Left lung (tissue), 10 donors: ENCODE data around the gene CCDC82. TPM values are rescaled to one million over a fixed set of nuclear protein-coding genes. Genes with fewer than 3 reads are reported as not detected.

Experiments used
- ATAC-seq: fragments of 200-7000 bp; cut with Tn5 transposase; one replicate; pipeline ENCODE4 v1.9.1; 2020; ENCODE audit warnings: moderate library complexity
- DNase-seq, 4 donors: peaks; one replicate each; pipeline ENCODE4 v3.0.0-alpha.2; 2013 to 2020
- H3K27ac ChIP-seq, 2 donors: fragments of 200-600 bp; sonication (generic) in 1 of 2; one replicate each; pipeline versions ENCODE4 v1.5.0 to v1.8.0; 2020 to 2021
- H3K27me3 ChIP-seq, 2 donors: fragments of 200-600 bp; sonication (generic) in 1 of 2; one replicate each; pipeline versions ENCODE4 v1.5.0 to v1.8.0; 2020 to 2021
- H3K36me3 ChIP-seq, 2 donors: fragments of 200-600 bp; sonication (generic) in 1 of 2; one replicate each; pipeline versions ENCODE4 v1.5.0 to v1.8.0; 2020 to 2021
- H3K4me1 ChIP-seq, 2 donors: fragments of 200-600 bp; one replicate each; pipeline ENCODE4 v1.8.0; 2021
- H3K4me3 ChIP-seq, 2 donors: fragments of 200-600 bp; sonication (generic) in 1 of 2; one replicate each; pipeline versions ENCODE4 v1.5.0 to v1.8.0; 2020 to 2021; ENCODE audit warnings: mild to moderate bottlenecking in 1 of 2
- H3K9me3 ChIP-seq, 2 donors: fragments of 200-600 bp; sonication (generic) in 1 of 2; one replicate each; pipeline versions ENCODE4 v1.5.0 to v1.8.0; 2020 to 2021
- CTCF ChIP-seq, 2 donors: fragments of 200-600 bp; sonication (generic) in 1 of 2; IDR thresholded peaks; one replicate each; pipeline versions ENCODE4 v1.5.0 to v1.8.0; 2021; ENCODE audit warnings: antibody characterized with exemption in 2 of 2
- intact Hi-C, 2 donors: fragments of 100-400 bp; cut with DNase I; formaldehyde crosslinking; loops; one replicate each; pipeline versions ENCODE4 v1.11.2 to v1.14.2; 2022
- polyA plus RNA-seq, 6 donors: library from polyadenylated mRNA; unstranded; fragments of 120-200 nt; gene quantifications; one replicate each; pipeline ENCODE4 v1.2.1, GENCODE V29; 2013; ENCODE audit not compliant: insufficient read length in 6 of 6
- total RNA-seq, 2 donors: library from RNA; stranded (reverse); fragmentation: NEBNext Ultra II Directional; extraction: Animal tissue kit (Norgen Biotek cat#: 25700); gene quantifications; one replicate each; pipeline ENCODE4 v1.2.1, GENCODE V29; 2021
- donor health status: DM: no; HTN: yes; CAD: no.
- donor health status: DM: no; HTN: no; CAD: no.

Gene CCDC82
- total and polyA plus RNA-seq, 8 donors, result 18.1 to 64.5 (median 59.5) TPM

- no peak for DNase-seq
- H3K4me1 ChIP-seq, result peaks cover 40 to 50% of the 10 kb centered on the region in 2 donors
Measured at GRCh38 chr11:96318850-96319249, 70.9 kb downstream of the CCDC82 start.

GRCh38 chr11:96318399-96318798 is 71.3 kb downstream of the CCDC82 start:
- peak overlapping the region; percentile 2 to 55 for H3K27ac ChIP-seq
- H3K36me3 ChIP-seq, result no peaks in the 10 kb centered on the region
- H3K27me3 ChIP-seq, result no peaks in the 10 kb centered on the region
- TF ChIP-seq CTCF (IDR thresholded peaks at IDR 0.05), result no peak
- intact Hi-C loops, result no loop called here
- no peak overlapping the region for H3K4me3 ChIP-seq
- no peak for ATAC-seq
- H3K9me3 ChIP-seq, result no peaks in the 10 kb centered on the region
- H3K4me1 ChIP-seq, result peaks cover 40 to 54% of the 10 kb centered on the region in 2 donors
- DNase-seq, result no peak

More at GRCh38 chr11:96318850-96319249, 70.9 kb downstream of the CCDC82 start:
- no peak overlapping the region for H3K27ac ChIP-seq
- TF ChIP-seq CTCF (IDR thresholded peaks at IDR 0.05), result no peak
- no peaks in the 10 kb centered on the region for H3K27me3 ChIP-seq
- no peaks in the 10 kb centered on the region for H3K36me3 ChIP-seq
- intact Hi-C loops, result no loop called here
- no peak overlapping the region for H3K4me3 ChIP-seq
- ATAC-seq, result no peak
- no peaks in the 10 kb centered on the region for H3K9me3 ChIP-seq

GRCh38 chr11:96317985-96318384 is 71.7 kb downstream of the CCDC82 start:
- TF ChIP-seq CTCF (IDR thresholded peaks at IDR 0.05), result no peak
- intact Hi-C loops, result no loop called here

GRCh38 chr11:96317571-96317970 is 72.1 kb downstream of the CCDC82 start:
- H3K4me1 ChIP-seq, result peaks cover 40 to 62% of the 10 kb centered on the region in 2 donors
- no peak for TF ChIP-seq CTCF (IDR thresholded peaks at IDR 0.05)
- DNase-seq (no peak), ATAC-seq (peak; percentile 15)
- no peaks in the 10 kb centered on the region for H3K9me3 ChIP-seq
- H3K27ac ChIP-seq, result peak overlapping the region; percentile 2 to 55
- H3K36me3 ChIP-seq, result no peaks in the 10 kb centered on the region
- no peaks in the 10 kb centered on the region for H3K27me3 ChIP-seq
- intact Hi-C loops, result no loop called here
- no peak overlapping the region for H3K4me3 ChIP-seq

More at GRCh38 chr11:96317985-96318384, 71.7 kb downstream of the CCDC82 start:
- H3K4me1 ChIP-seq, result peaks cover 40 to 58% of the 10 kb centered on the region in 2 donors
- no peaks in the 10 kb centered on the region for H3K36me3 ChIP-seq
- ATAC-seq (no peak), DNase-seq (no peak)
- H3K27ac ChIP-seq, result peak overlapping the region; percentile 2 to 55
- no peaks in the 10 kb centered on the region for H3K27me3 ChIP-seq
- H3K4me3 ChIP-seq, result no peak overlapping the region
- H3K9me3 ChIP-seq, result no peaks in the 10 kb centered on the region

GRCh38 chr11:96316869-96317268 is 72.8 kb downstream of the CCDC82 start:
- no peak for ATAC-seq
- no peak for TF ChIP-seq CTCF (IDR thresholded peaks at IDR 0.05)
- H3K36me3 ChIP-seq, result no peaks in the 10 kb centered on the region
- peaks cover 40 to 60% of the 10 kb centered on the region in 2 donors for H3K4me1 ChIP-seq
- no peaks in the 10 kb centered on the region for H3K9me3 ChIP-seq
- intact Hi-C loops, result no loop called here
- no peak for DNase-seq
- H3K27ac ChIP-seq, result no peak overlapping the region
- no peaks in the 10 kb centered on the region for H3K27me3 ChIP-seq
- no peak overlapping the region for H3K4me3 ChIP-seq
